ENCODE results near the gene COBL.

- TF ChIP-seq CTCF (IDR thresholded peaks at IDR 0.05; ENCODE audit: low read depth, low read length, poor library complexity, severe bottlenecking) (no peak), EZH2phosphoT487 (IDR thresholded peaks at IDR 0.05; ENCODE audit: borderline replicate concordance, low read length) (no peak)
These were observed 30.2 kb downstream of the COBL start for GRCh38 chr7:51286401-51286800.
